ENCODE measurements around the gene TTC36.
"Not testable (repeated sequence)": the region's sequence is repeated elsewhere in the genome, so short reads cannot be mapped to it uniquely, and the experiment has no call there.

The TTC36 gene, protein sequence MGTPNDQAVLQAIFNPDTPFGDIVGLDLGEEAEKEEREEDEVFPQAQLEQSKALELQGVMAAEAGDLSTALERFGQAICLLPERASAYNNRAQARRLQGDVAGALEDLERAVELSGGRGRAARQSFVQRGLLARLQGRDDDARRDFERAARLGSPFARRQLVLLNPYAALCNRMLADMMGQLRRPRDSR

GRCh38 chr11:118527109-118527508 is at the start of gene TTC36:
Gene TTC36, plus strand, starts transcription at chr11:118527474. Its CDS starts 21 bp downstream, at chr11:118527495.
- no peak for DNase-seq

DNA sequence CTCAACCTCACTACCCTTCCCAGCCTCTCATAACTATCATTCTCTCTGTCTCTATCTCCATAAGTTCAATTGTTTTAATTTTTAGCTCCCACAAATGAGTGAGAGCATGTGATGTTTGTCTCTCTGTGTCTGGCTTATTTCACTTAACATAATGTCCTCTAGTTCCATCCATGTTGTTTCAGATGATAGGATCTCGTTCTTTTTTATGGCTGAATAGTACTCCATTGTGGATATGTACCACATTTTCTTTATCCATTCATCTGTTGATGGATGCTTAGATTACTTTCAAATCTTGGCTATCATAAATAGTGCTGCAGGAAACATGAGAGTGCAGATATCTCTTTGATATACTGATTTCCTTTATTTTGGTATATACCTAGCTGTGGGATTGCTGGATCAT is 46.0 kb upstream of the TTC36 start:
- DNase-seq, result not testable (repeated sequence)

GRCh38 chr11:118484405-118484804 is 42.9 kb upstream of the TTC36 start:
- DNase-seq, result no peak

- DNase-seq, result no peak
These were observed 42.0 kb upstream of the TTC36 start for GRCh38 chr11:118485273-118485672.

DNA sequence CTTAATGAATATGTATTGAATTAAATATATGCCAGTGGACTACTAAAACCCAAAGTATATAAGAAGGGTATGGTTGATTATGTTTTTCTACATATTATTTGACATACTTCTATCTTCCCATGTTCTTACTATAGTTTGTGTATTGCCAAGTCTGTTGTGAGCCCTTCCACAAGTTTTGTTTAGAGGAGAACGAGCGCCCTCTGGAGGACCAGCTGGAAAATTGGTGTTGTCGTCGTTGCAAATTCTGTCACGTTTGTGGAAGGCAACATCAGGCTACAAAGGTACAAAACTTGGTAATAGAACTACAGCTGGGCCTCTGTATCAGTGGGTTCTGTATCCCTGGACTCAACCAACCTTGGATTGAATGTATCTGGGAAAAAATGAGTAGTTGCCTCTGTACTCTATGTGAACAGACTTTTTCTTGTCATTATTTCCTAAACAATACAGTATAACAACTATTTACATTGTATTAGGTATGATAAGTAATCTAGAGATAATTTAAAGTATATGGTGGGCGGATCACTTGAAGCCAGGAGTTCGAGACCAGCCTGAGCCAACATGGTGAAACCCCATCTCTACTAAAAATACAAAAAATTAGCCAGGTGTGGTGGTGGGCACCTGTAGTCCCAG is 38.7 kb upstream of the TTC36 start:
- peak; percentile 22 for DNase-seq

DNA sequence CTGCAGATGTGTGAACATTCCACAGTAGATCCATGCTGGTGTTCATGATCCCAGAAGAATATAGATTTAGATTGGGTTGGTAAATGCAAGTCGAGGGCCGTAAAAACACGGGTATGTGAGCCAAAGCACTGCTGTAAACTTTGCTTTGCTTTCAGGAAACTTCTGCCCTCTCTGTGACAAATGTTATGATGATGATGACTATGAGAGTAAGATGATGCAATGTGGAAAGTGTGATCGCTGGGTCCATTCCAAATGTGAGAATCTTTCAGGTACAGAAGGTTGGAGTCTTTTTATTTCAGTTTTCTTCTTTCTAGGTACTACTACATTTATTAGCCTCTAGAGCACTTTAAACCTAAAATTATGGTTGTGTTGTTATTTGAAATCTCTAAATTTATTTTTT is 36.2 kb upstream of the TTC36 start:
- DNase-seq, result no peak

GRCh38 chr11:118497831-118498230 is 29.4 kb upstream of the TTC36 start:
- no peak for DNase-seq

DNA sequence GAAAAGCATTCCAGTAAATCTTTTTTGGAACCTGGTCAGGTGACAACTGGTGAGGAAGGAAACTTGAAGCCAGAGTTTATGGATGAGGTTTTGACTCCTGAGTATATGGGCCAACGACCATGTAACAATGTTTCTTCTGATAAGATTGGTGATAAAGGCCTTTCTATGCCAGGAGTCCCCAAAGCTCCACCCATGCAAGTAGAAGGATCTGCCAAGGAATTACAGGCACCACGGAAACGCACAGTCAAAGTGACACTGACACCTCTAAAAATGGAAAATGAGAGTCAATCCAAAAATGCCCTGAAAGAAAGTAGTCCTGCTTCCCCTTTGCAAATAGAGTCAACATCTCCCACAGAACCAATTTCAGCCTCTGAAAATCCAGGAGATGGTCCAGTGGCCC is 24.1 kb upstream of the TTC36 start:
- DNase-seq, result no peak

DNA sequence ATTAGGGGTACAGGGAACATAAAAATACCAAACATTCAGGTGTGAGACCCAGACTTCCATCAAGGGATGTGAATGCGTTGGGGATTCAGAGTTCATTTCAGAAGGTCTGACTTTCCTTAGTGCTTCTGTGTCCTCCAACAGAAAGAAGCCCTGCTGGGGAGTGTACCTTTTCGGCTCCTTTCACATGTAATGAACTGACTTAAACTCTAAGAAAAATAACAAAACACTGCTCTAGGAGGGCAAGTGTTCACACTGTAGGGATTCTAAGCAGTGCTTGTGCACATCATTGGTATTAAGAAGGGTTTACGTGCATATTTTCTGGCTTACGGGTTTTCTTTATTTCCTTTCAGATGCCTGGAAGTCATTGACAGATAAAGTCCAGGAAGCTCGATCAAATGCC is 15.7 kb upstream of the TTC36 start:
- DNase-seq, result no peak

DNA sequence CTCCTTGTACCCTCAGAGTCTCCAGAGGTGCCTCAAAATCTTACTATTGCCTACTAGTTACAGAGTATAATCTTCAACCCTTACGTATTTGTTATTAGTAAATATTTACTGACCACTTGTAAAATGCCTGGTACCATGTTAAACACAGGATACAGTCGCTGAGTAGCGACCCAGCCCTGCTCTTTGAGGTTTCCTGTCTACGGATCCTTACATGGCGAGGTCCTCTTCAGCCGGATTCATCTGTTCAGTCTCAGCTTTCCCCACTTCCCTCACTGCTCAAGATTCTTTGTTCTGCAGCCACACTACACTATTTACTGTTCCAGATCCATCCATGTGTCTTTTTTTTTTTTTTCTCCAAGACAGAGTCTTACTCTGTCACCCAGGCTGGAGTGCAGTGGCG is 13.2 kb upstream of the TTC36 start:
- no peak for DNase-seq

GRCh38 chr11:118519549-118519948 is 7.7 kb upstream of the TTC36 start:
- no peak for DNase-seq

GRCh38 chr11:118521892-118522311 is 5.4 kb upstream of the TTC36 start:
- no peak for DNase-seq

DNA sequence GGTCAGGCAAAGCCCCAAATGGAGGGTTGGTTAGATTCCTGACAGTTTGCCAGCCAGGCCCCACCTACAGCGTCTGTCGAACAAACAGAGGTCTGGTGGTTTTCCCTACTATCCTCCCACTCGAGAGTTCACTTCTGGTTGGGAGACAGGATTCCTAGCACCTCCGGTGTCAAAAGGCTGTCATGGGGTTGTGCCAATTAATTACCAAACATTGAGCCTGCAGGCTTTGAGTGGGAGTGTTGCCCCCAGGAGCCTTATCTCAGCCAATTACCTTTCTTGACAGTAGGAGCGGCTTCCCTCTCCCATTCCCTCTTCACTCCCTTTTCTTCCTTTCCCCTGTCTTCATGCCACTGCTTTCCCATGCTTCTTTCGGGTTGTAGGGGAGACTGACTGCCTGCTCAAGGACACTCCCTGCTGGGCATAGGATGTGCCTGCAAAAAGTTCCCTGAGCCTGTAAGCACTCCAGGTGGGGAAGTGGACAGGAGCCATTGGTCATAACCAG is 4.7 kb upstream of the TTC36 start:
- no peak for DNase-seq

DNA sequence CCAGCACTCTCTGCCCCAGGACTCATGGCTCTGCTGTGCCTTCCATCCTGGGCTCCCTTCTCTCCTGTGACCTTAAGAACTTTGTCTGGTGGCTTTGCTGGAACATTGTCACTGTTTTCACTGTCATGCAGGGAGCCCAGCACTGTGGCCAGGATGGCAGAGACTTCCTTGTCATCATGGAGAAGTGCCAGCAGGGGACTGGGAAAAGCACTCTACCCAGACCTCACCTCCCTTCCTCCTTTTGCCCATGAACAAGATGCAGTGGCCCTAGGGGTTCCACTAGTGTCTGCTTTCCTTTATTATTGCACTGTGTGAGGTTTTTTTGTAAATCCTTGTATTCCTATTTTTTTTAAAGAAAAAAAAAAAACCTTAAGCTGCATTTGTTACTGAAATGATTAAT is 2.9 kb upstream of the TTC36 start:
- no peak for DNase-seq

DNA sequence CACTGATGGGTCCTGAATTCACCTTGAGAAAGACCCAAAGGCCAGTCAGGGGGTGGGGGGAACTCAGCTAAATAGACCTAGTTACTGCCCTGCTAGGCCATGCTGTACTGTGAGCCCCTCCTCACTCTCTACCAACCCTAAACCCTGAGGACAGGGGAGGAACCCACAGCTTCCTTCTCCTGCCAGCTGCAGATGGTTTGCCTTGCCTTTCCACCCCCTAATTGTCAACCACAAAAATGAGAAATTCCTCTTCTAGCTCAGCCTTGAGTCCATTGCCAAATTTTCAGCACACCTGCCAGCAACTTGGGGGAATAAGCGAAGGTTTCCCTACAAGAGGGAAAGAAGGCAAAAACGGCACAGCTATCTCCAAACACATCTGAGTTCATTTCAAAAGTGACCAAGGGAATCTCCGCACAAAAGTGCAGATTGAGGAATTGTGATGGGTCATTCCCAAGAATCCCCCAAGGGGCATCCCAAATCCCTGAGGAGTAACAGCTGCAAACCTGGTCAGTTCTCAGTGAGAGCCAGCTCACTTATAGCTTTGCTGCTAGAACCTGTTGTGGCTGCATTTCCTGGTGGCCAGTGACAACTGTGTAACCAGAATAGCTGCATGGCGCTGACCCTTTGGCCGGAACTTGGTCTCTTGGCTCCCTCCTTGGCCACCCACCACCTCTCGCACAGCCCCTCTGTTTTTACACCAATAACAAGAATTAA is 2.4 kb upstream of the TTC36 start:
- DNase-seq, result no peak

DNA sequence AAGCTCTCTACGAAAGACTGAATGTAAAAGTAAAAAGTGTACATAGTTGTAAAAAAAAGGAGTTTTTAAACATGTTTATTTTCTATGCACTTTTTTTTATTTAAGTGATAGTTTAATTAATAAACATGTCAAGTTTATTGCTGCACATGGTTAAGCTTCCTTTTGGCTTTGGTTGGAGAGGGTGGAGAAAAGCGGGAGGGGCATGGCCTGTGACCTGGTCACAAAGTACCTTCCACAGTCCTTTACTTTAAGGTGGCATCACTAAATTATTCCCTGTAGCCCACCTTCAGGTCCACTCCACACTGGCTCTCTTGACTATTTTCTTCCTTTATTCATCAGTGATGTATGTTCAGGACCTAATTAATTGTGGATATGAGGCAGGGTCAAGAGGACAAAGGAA is 586 bp upstream of the TTC36 start:
- DNase-seq, result no peak

DNA sequence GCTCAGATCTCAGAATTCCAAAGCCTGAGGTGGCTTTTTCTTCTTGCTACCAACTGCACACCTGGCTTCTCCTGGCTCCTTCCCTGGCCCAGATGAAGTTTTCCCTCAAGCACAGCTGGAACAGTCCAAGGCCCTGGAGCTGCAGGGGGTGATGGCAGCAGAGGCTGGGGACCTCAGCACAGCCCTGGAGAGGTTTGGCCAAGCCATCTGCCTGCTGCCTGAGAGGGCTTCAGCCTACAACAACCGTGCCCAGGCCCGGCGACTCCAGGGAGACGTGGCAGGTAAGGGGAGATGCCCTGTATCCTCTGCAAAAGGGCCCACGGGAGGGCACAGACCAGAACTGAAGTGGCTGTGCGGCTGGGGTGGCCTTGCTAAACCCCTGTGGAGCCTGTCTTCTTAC is 1.2 kb downstream of the TTC36 start:
- no peak for DNase-seq

GRCh38 chr11:118529584-118530175 is 2.4 kb downstream of the TTC36 start:
- DNase-seq, result no peak

- peak; percentile 85 for DNase-seq
These were observed 3.0 kb downstream of the TTC36 start for GRCh38 chr11:118530180-118530682.

- no peak for DNase-seq
These were observed 3.7 kb downstream of the TTC36 start, which contains the start of gene TMEM25 for GRCh38 chr11:118530683-118531596. Gene TMEM25, plus strand, starts transcription at chr11:118531192. Its CDS starts 610 bp downstream, at chr11:118531802.

DNA sequence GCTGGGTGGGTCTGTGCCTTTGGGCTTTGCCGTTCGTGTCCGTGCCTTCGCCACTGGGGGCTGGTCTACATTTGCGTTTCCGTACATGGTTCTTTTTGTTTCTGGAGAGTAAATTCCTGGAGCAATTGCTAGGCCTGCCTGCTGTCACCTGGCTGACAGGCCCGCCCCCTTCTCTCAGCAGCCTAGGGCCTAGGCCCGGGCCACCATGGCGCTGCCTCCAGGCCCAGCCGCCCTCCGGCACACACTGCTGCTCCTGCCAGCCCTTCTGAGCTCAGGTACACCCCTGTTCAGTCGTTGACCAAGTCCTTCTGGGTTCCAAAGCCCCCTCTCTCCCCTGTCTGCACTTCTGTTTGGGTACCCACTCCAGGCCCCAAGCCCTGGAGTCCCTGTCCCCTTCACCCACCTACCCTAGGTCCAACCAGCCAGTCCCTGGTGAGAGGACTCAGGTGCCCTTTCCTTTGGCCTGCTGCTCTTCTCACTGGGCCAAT is 4.4 kb downstream of the TTC36 start:
- DNase-seq, result no peak

DNA sequence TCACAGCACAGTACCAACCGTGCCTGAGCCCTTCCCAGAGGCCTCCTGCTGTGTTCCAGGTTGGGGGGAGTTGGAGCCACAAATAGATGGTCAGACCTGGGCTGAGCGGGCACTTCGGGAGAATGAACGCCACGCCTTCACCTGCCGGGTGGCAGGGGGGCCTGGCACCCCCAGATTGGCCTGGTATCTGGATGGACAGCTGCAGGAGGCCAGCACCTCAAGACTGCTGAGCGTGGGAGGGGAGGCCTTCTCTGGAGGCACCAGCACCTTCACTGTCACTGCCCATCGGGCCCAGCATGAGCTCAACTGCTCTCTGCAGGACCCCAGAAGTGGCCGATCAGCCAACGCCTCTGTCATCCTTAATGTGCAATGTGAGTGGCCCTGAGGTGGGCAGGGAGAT is 4.8 kb downstream of the TTC36 start:
- no peak for DNase-seq
